LoVo (cell line): ENCODE results near the gene WDR35.
A peak's percentile ranks its signal among the peaks of the same experiment; 100 is the strongest.

ENCODE experiments used
- DNase-seq: peaks from one replicate; pipeline ENCODE4 v3.0.0-alpha.2; 2016; ENCODE audit warnings: low spot score

The WDR35 gene

DNA sequence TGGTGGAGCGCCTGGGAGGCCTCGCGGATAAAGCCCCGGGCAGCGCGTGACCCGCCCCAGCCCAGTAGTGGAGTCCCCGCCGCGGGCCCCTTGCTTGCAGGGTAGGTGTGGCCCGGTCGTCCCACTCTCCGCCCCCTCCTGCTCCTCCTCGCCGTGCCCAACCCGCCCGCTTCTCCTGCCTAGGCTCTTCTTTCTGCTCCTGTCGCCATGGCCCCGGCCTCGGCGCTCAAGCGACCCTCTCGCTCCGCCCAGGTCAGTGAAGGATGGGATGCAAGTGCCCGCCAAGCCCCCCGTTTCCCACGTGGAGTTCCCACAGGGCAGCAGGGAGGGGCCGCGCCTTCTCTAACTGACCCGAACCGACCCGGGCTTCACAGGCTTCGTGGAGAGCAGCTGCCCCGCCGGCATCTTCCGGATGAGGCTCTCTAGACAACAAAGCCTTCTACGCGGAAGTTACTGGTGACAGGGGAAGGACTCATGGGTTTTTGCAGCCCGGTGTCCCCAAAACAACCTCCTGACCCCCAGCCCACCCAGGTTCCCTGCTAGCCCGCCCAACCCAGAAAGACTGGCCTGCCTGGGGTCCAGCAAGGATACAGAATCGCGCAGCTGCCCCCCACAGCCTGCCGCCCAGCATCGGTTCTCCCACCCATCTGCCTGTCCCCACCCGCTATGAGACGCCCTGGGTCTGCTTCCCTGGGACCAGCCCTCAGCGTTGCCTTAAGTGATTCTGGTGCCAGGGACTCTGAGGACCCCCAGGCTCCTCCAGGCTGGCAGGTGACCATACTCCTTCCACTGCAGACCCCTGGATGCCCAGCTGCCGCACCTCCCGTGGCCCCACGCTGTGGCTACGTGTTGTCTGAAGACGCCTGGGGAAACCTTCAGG is 121.0 kb downstream of the WDR35 start:
- DNase-seq, result no peak

DNA sequence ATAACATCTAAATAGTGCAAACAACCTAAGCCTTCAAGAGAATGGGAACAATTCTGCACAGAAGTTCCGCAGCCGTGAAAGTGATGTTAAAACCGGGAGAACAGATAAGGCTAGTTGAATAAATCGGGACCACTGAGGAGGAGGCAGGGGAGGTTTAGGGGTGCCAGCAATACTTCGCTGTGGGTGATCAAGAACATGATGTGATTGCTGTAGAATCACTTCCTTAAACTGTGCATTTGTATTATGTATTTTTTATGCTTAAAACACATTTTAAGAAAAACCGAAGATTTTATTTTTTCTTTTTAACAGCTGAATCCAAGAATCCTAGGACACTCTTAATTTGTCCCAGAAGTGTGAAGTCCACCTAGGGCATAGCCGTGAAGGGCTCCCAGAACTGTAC is 121.7 kb downstream of the WDR35 start:
- no peak for DNase-seq

DNA sequence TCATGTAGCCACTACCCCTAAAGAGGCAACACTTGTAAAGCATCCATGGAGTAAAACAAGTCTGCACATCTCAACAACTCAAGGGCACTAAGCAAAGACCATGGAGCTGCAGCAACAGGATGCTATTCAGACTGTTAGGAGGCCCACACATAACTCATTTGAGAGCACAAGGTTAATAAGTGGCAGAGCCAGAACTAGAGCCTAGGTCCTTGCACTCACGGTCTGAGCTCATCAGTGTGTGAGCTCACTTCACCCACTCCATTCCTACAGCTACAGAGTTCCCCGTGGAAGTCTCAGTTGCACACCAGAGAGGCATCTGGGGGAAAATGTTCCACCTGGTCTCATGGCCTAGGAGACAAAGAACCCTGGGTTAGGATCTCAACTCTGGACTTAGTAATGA is 123.1 kb downstream of the WDR35 start:
- DNase-seq, result no peak

DNA sequence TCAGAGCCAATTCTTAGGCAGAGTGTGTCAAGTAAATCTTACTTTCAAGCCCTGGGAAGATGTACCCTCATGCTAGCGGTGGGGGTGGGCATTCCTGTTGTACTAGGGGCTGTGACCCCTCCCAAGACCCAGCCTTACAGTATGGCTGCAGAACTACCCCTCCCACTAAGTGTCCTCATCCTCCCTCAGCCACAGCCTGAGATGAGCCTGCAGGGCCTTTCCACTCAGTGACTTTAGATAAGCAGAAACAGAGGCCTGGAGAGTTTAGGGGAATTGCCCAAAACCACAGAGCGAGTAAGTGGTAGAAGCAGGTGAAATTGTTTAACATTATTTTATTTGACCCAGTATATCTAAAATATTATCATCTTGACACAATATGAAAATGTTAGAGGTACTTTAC is 124.8 kb downstream of the WDR35 start:
- DNase-seq, result no peak

DNA sequence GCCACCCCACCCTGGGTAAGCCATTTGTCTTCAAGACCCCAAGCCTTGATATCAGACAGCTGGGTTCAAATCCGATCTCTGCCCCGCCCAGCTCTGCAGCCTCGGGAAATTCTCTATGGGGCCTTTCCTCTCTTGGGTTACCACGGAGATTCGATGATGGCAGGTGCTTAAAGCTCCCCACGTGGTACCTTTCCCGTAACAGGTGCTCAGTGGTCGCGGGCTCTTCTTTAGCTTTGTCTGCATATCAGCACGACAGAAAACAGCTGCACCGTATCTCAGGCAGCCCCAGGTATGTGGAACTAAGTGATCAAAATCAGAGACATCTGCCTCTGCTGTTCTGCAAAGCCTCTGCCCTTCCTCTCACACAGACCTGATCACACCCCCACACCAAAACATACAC is 125.5 kb downstream of the WDR35 start:
- no peak for DNase-seq

DNA sequence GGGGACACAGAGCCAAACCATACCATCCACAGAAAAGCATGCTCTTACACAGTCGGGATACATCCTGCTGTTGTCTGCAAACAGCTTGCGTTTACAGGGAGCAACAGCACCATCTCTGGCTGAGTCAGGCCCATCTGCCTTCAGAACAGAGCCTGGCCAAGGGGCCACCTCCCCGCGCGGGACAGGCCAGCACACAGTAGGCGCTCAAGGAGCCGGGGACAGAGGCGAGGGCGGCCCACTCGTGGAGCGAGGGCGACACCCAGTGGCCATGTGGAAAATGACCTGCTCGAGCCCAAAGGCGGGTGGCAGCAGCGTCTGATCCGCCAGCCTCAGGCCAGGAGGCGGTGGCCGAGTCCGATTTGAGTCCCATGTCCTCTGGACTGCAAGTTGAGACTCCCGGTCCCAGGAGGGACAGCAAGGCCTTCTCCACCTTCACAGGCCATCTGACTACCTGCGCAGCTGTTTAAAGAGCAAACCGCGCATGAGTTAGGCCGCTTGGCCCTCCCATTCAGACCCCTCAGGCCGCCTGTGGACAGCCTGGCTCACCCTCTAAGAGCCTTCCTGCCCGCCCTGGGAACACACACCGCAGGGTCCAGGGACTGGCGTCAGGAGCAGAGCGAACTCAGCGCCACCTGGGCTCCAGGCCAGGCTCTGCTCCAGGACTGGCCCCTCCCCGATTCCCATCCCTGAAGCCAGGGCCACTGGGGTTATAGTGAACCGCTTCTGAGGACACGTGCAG is 126.4 kb downstream of the WDR35 start:
- peak; percentile 55 for DNase-seq

DNA sequence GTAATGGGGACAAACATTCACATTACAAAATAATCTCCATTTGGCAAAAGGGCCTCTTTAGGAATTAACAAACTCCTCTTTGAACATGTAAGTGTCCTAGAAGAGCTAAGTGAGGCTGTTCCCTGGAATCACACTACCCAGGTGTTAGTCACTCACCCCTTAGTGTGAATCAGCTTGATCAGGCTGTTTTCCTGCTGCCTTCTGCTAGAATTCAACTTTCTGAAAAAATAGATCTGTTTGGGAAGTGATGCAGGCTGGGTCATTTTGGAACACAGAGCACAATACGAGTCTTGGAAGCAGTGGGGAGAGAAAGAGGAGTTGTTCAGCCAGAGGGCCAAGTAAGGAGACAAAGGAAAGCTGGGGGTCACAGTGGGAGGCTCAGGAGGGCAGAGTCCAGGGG is 128.1 kb downstream of the WDR35 start:
- no peak for DNase-seq
